Measurements from ENCODE around the gene CLDN14.

CLDN14 gene

GRCh38 chr21:36479415-36480402 is at the start of gene CLDN14:
Gene CLDN14, minus strand, starts transcription at chr21:36480122. Its CDS starts 18,427 bp downstream, at chr21:36461695.
- no peak for DNase-seq (ENCODE audit: low read depth)

GRCh38 chr21:36528716-36529115 is 48.8 kb upstream of the CLDN14 start:
- no peak for DNase-seq (ENCODE audit: low read depth)

GRCh38 chr21:36527317-36527716 is 47.4 kb upstream of the CLDN14 start:
- no peak for DNase-seq (ENCODE audit: low read depth)

- DNase-seq (ENCODE audit: low read depth) = no peak
Observed at GRCh38 chr21:36526104-36526503, 46.2 kb upstream of the CLDN14 start.

GRCh38 chr21:36524477-36524876 is 44.6 kb upstream of the CLDN14 start:
- no peak for DNase-seq (ENCODE audit: low read depth)

- DNase-seq (ENCODE audit: low read depth) = no peak
Observed at GRCh38 chr21:36522219-36522808, 42.4 kb upstream of the CLDN14 start.

GRCh38 chr21:36518883-36519492 is 39.1 kb upstream of the CLDN14 start:
- DNase-seq (ENCODE audit: low read depth) = no peak

- DNase-seq (ENCODE audit: low read depth) = no peak
Observed at GRCh38 chr21:36517366-36518075, 37.6 kb upstream of the CLDN14 start.

GRCh38 chr21:36516281-36516680 is 36.4 kb upstream of the CLDN14 start:
- DNase-seq (ENCODE audit: low read depth) = no peak

GRCh38 chr21:36513430-36513829 is 33.5 kb upstream of the CLDN14 start:
- no peak for DNase-seq (ENCODE audit: low read depth)

GRCh38 chr21:36512971-36513370 is 33.0 kb upstream of the CLDN14 start:
- DNase-seq (ENCODE audit: low read depth) = no peak

- no peak for DNase-seq (ENCODE audit: low read depth)
Observed at GRCh38 chr21:36511484-36512220, 31.7 kb upstream of the CLDN14 start.

GRCh38 chr21:36510911-36511310 is 31.0 kb upstream of the CLDN14 start:
- no peak for DNase-seq (ENCODE audit: low read depth)

GRCh38 chr21:36509973-36510664 is 30.2 kb upstream of the CLDN14 start:
- no peak for DNase-seq (ENCODE audit: low read depth)

- DNase-seq (ENCODE audit: low read depth) = no peak
Observed at GRCh38 chr21:36508948-36509347, 29.0 kb upstream of the CLDN14 start.

- DNase-seq (ENCODE audit: low read depth) = no peak
Observed at GRCh38 chr21:36507397-36508018, 27.6 kb upstream of the CLDN14 start.

GRCh38 chr21:36506482-36506881 is 26.6 kb upstream of the CLDN14 start:
- DNase-seq (ENCODE audit: low read depth) = no peak

- DNase-seq (ENCODE audit: low read depth) = peak; percentile 34
Observed at GRCh38 chr21:36504067-36505058, 24.4 kb upstream of the CLDN14 start.

GRCh38 chr21:36502365-36502764 is 22.4 kb upstream of the CLDN14 start:
- DNase-seq (ENCODE audit: low read depth) = no peak
